Ishikawa (cell line): Measurements from ENCODE around the gene SLIT3.

Experiments
- CEBPB ChIP-seq: IDR thresholded peaks from 2 replicates; pipeline ENCODE4 v1.6.1; 2012
- CREB1 ChIP-seq: IDR thresholded peaks from 2 replicates; pipeline ENCODE4 v1.6.1; 2012; ENCODE audit warnings: low read depth
- EGR1 ChIP-seq: IDR thresholded peaks from 2 replicates; pipeline ENCODE4 v1.6.1; 2012
- EP300 ChIP-seq: IDR thresholded peaks from 2 replicates; pipeline ENCODE4 v1.6.1; 2012; ENCODE audit warnings: borderline replicate concordance
- FOXM1 ChIP-seq: IDR thresholded peaks from 2 replicates; pipeline ENCODE4 v1.6.1; 2012; ENCODE audit warnings: low read depth, borderline replicate concordance
- RAD21 ChIP-seq: IDR thresholded peaks from 2 replicates; pipeline ENCODE4 v1.6.1; 2012; ENCODE audit warnings: low read depth
- TAF1 ChIP-seq: IDR thresholded peaks from 2 replicates; pipeline ENCODE4 v1.6.1; 2012; ENCODE audit warnings: low read depth, mild to moderate bottlenecking
- TCF12 ChIP-seq: IDR thresholded peaks from 2 replicates; pipeline ENCODE4 v1.6.1; 2012; ENCODE audit warnings: low read depth
- TEAD4 ChIP-seq: IDR thresholded peaks from 2 replicates; pipeline ENCODE4 v1.6.1; 2012
- YY1 ChIP-seq: IDR thresholded peaks from 2 replicates; pipeline ENCODE4 v1.6.1; 2012; ENCODE audit warnings: low read depth
- TF ChIP-seq, protein P1 (sequence below): IDR thresholded peaks from 2 replicates; pipeline ENCODE4 v1.6.1; 2012
- TF ChIP-seq, protein P2 (sequence below): IDR thresholded peaks from 2 replicates; pipeline ENCODE4 v1.6.1; 2012
- TF ChIP-seq, protein P3 (sequence below): IDR thresholded peaks from 2 replicates; pipeline ENCODE4 v1.6.1; 2012; ENCODE audit warnings: low read depth, mild to moderate bottlenecking

DNA sequence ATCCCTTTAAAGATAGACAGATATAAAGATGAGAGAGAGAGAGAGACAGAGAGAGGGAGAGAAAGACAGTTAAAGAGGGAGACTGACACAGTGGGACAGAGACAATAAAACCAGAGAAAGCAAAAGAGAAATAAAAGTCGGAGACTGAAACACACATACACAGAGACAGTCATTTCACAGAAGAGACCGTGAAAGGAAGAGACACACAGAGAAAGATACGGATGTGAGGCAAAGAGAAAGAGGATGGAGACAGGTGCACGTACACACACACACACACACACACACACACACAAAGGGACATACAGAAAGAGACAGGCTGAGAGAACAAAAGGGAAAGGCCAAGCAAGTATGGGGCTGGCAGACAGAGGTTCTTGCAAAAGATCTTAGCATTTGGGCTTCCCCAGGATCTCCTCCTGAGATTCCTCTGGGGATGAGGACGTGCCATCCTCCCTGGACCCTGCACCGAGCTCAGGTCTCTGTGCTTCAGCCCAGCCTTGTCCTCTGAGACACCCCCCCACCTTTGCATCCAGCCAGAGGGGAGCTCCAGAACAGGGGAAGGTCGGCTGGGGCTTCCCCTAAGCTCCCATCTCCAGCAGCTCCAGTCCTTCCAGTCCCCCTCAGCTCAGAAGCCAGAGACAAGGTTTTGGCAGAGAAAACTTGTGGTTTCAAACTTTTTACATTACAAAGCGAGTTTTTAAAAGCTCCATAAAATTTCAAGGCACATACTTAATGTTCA, 403.4 kb downstream of the SLIT3 start:
- TF ChIP-seq, protein P1, sequence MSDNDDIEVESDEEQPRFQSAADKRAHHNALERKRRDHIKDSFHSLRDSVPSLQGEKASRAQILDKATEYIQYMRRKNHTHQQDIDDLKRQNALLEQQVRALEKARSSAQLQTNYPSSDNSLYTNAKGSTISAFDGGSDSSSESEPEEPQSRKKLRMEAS: no peak
- TF ChIP-seq TAF1: no peak
- no peak for TF ChIP-seq EP300
- no peak for TF ChIP-seq CEBPB
- no peak for TF ChIP-seq EGR1
- TF ChIP-seq CREB1: no peak
- TF ChIP-seq TCF12: no peak
- TF ChIP-seq, protein P2, sequence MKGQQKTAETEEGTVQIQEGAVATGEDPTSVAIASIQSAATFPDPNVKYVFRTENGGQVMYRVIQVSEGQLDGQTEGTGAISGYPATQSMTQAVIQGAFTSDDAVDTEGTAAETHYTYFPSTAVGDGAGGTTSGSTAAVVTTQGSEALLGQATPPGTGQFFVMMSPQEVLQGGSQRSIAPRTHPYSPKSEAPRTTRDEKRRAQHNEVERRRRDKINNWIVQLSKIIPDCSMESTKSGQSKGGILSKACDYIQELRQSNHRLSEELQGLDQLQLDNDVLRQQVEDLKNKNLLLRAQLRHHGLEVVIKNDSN: no peak
- no peak for TF ChIP-seq TEAD4
- no peak for TF ChIP-seq YY1
- no peak for TF ChIP-seq FOXM1
- TF ChIP-seq RAD21: no peak
- TF ChIP-seq, protein P3, sequence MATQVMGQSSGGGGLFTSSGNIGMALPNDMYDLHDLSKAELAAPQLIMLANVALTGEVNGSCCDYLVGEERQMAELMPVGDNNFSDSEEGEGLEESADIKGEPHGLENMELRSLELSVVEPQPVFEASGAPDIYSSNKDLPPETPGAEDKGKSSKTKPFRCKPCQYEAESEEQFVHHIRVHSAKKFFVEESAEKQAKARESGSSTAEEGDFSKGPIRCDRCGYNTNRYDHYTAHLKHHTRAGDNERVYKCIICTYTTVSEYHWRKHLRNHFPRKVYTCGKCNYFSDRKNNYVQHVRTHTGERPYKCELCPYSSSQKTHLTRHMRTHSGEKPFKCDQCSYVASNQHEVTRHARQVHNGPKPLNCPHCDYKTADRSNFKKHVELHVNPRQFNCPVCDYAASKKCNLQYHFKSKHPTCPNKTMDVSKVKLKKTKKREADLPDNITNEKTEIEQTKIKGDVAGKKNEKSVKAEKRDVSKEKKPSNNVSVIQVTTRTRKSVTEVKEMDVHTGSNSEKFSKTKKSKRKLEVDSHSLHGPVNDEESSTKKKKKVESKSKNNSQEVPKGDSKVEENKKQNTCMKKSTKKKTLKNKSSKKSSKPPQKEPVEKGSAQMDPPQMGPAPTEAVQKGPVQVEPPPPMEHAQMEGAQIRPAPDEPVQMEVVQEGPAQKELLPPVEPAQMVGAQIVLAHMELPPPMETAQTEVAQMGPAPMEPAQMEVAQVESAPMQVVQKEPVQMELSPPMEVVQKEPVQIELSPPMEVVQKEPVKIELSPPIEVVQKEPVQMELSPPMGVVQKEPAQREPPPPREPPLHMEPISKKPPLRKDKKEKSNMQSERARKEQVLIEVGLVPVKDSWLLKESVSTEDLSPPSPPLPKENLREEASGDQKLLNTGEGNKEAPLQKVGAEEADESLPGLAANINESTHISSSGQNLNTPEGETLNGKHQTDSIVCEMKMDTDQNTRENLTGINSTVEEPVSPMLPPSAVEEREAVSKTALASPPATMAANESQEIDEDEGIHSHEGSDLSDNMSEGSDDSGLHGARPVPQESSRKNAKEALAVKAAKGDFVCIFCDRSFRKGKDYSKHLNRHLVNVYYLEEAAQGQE: no peak
